Activated T-cell treated with anti-CD3 and anti-CD28 coated beads, Interleukin-2, amount 50 U/mL, for 72 hours (primary cell): Measurements from ENCODE around the gene SPAG17. TPM values are rescaled to one million over a fixed set of nuclear protein-coding genes. Genes with fewer than 3 reads are reported as not detected.

Source experiments
- ATAC-seq, 2 donors: fragments of 150-1000 bp; cut with Tn5 transposase; replicated peaks in 1 of 2; 2 replicates each; pipeline ENCODE4 v1.10.0; 2021; ENCODE audit warnings: moderate library complexity in 2 of 2, mild to moderate bottlenecking in 1 of 2
- DNase-seq, 2 donors: peaks; one replicate each; pipeline ENCODE4 v3.0.0; 2021 to 2022; ENCODE audit warnings: mixed read lengths in 1 of 2
- H3K27ac Mint-ChIP-seq: one replicate; pipeline ENCODE4 v1.8.0; 2022; ENCODE audit warnings: mild to moderate bottlenecking, moderate library complexity, mixed read lengths
- H3K27me3 Mint-ChIP-seq: one replicate; pipeline ENCODE4 v1.8.0; 2022; ENCODE audit warnings: low read depth, mixed read lengths
- H3K36me3 Mint-ChIP-seq, 2 donors: one replicate each; pipeline ENCODE4 v1.8.0; 2022; ENCODE audit warnings: mixed read lengths in 2 of 2, mild to moderate bottlenecking in 1 of 2; ENCODE audit not compliant: insufficient read depth in 2 of 2
- H3K4me1 Mint-ChIP-seq: one replicate; pipeline ENCODE4 v1.8.0; 2022; ENCODE audit warnings: low read depth, mixed read lengths
- H3K4me3 Mint-ChIP-seq, 2 donors: one replicate each; pipeline ENCODE4 v1.8.0; 2022; ENCODE audit warnings: mild to moderate bottlenecking in 2 of 2, mixed read lengths in 2 of 2, moderate library complexity in 2 of 2
- H3K9me3 Mint-ChIP-seq, 2 donors: one replicate each; pipeline ENCODE4 v1.8.0; 2022; ENCODE audit warnings: mixed read lengths in 2 of 2
- total RNA-seq, 2 donors: library from RNA; stranded (reverse); gene quantifications; one replicate each; pipeline ENCODE4 v1.2.3, GENCODE V29; 2022

SPAG17 gene
- total RNA-seq, 2 donors from 2014 or later: not detected

DNA sequence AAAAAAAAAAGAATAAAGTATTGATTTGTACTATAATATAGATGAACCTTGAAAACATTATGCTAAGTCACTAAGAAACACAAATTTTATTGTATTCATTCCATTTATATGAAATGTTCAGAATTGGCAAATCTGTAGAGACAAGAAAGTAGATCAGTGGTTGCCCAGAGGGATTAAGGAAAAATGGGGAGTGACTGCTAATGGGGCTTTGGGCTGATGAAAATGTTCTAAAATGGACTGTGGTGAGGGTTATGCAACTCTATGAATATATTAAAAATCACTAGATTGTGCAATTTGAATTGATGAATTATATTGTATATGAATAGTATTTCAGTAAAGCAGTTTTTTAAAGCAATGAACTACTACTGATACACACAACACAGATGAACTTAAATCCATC is 265.7 kb downstream of the SPAG17 start:
- ATAC-seq (no peak), DNase-seq (no peak)
- H3K27ac Mint-ChIP-seq: no peak overlapping the region
- no peaks in the 10 kb centered on the region for H3K4me1 Mint-ChIP-seq
- H3K9me3 Mint-ChIP-seq: no peaks in the 10 kb centered on the region
- no peak overlapping the region for H3K4me3 Mint-ChIP-seq
- peaks cover 5 to 11% of the 10 kb centered on the region in 2 donors for H3K36me3 Mint-ChIP-seq
- H3K27me3 Mint-ChIP-seq: no peaks in the 10 kb centered on the region

DNA sequence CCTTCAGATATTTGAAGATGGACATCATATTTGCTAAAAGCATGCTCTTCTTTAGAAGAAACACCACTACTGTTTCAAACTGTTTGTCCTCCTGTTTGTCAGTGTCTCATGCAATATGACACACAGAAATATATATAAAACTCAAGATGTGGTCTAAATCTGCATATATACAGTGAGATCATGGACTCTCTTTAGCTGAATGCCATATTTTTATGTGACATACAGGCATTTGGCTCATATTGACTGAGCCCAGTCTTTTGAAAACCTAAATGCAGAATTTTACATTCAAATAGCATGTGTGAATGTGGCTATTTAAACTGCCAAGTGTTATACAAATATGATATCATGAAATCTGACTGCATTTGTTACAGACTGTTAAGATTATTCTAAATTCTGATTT is 274.0 kb downstream of the SPAG17 start:
- Mint-ChIP-seq H3K9me3 (no peaks in the 10 kb centered on the region), H3K27ac (no peak overlapping the region), H3K4me1 (no peaks in the 10 kb centered on the region), H3K36me3 (peaks cover 8 to 13% of the 10 kb centered on the region in 2 donors), H3K27me3 (no peaks in the 10 kb centered on the region), H3K4me3 (no peak overlapping the region)
- DNase-seq (no peak), ATAC-seq (no peak)

DNA sequence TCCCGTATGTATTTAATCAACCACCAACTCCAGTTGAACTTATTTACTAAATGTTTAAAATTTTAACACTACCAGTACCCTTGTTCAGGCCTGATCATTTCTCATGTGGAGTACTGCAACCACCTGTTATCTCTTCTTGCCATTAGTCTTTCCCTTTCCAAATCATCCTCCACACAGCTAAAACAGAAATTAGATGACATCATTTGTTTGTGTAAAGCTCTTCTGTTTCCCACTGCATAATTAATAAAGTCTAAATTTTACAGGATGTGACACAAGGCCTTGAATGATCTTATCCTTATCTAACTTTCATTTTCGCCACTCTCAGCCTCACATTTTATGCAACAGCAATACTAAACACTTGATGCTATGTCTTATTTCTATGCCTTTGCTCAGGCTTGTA is 280.0 kb downstream of the SPAG17 start:
- Mint-ChIP-seq H3K36me3 (peaks cover 5 to 11% of the 10 kb centered on the region in 2 donors), H3K4me1 (no peaks in the 10 kb centered on the region), H3K4me3 (no peak overlapping the region), H3K27ac (peak overlapping the region; percentile 79), H3K9me3 (no peaks in the 10 kb centered on the region), H3K27me3 (no peaks in the 10 kb centered on the region)
- no peak for ATAC-seq
- DNase-seq: no peak

DNA sequence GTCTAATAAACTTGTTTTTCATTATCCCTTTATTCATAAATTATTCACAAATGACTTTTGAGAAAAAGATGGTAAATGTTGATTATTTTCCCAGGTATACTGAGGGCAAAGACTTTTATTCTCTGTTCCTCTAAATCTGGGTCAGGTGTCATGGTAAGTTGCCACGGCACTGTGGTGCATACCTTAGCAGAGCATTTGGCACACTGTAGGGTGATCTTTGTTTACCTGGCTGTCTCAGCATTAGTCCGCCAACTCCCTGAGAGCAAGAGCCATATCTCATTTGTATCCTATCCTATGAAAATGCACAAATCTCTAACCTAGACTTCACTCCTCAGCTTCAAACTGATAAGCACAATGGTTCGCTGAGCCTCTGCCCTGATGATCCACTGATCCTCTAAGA is 280.5 kb downstream of the SPAG17 start:
- ATAC-seq (no peak), DNase-seq (no peak)
- Mint-ChIP-seq H3K4me1 (no peaks in the 10 kb centered on the region), H3K4me3 (no peak overlapping the region), H3K36me3 (peaks cover 5 to 13% of the 10 kb centered on the region in 2 donors), H3K9me3 (no peaks in the 10 kb centered on the region), H3K27ac (no peak overlapping the region), H3K27me3 (no peaks in the 10 kb centered on the region)
